PC-9 (cell line): ENCODE results near the gene RBM28.

Experiments used
- CTCF ChIP-seq: fragments of 200-600 bp; sonication (generic); conservative IDR thresholded peaks from 2 replicates; pipeline ENCODE4 v1.6.1; 2017; ENCODE audit warnings: mixed run types, antibody characterized with exemption, mild to moderate bottlenecking, moderate library complexity
- EZH2 ChIP-seq: fragments of 200-600 bp; sonication (generic); IDR thresholded peaks from 2 replicates; pipeline ENCODE4 v1.8.0; 2017; ENCODE audit warnings: antibody characterized with exemption, low read depth

GRCh38 chr7:128374041-128374440, 30.3 kb upstream of the RBM28 start:
- TF ChIP-seq CTCF: no peak
- TF ChIP-seq EZH2: no peak
